ENCODE measurements around the gene COPZ1. TPM values are rescaled to one million over a fixed set of nuclear protein-coding genes. Genes with fewer than 3 reads are reported as not detected.
A peak's percentile ranks its signal among the peaks of the same experiment; 100 is the strongest.

The COPZ1 gene
- polyA plus RNA-seq, 2 donors = 48.8 to 85.0 TPM

DNA sequence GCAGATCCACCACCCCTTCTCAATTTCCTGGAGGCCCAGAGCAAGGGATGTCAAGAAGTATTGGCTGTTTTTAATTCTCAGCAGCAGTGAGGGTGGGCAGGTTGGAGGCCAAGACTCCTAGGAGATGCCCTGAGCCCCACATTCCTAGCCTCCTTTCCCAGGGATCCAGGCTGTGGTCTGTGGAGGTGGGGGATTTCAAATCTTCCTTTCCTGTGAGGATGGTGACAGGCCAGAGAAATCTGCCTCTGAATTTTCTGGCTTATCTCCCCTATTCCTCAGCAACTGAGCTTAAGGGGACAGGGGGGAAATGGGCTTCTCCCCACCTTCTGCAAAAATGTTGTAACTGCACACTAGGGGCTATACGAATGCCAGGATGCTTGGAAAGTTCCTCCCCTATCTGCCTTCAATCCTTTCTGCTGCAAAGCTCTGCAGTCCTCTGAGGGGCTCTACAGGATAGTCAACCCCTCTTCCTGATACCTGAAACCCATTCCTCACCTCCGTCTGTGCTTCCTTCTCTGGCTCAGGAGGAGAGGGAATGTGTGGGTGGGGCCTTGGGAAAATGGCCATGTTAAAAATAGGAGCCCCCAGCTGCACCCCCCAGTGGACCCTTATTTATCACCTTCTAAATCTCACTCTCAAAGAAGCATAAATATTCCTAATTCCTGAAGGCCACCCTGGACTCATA lies 32.7 kb downstream of the COPZ1 start:
- no peaks in the 10 kb centered on the region for H3K9me3 ChIP-seq (ENCODE audit: control insufficient read depth in 2 of 2, insufficient read depth in 1 of 2, low read depth in 1 of 2, low read length in 1 of 2)
- peak overlapping the region in 1 of 2 donors; percentile 26 for H3K27ac ChIP-seq (ENCODE audit: low read depth in 2 of 2, low read length in 1 of 2)
- no peaks in the 10 kb centered on the region for H3K36me3 ChIP-seq (ENCODE audit: control insufficient read depth in 2 of 2, insufficient read depth in 2 of 2, low read length in 1 of 2)
- no peaks in the 10 kb centered on the region for H3K4me1 ChIP-seq (ENCODE audit: control insufficient read depth in 2 of 2, insufficient read depth in 2 of 2, low read length in 1 of 2)
- 58 to 91% methylated on average over 2 of the region's 2 CpGs for WGBS, 2 donors
- H3K4me3 ChIP-seq (ENCODE audit: low read depth in 1 of 2, low read length in 2 of 2) = no peak overlapping the region
- H3K27me3 ChIP-seq (ENCODE audit: control insufficient read depth in 1 of 2, insufficient read depth in 2 of 2, low read length in 2 of 2) = no peaks in the 10 kb centered on the region

GRCh38 chr12:54358191-54358944 lies 33.4 kb downstream of the COPZ1 start:
- Histone ChIP-seq H3K4me1 (ENCODE audit: control insufficient read depth in 2 of 2, insufficient read depth in 2 of 2, low read length in 1 of 2) (no peaks in the 10 kb centered on the region), H3K36me3 (ENCODE audit: control insufficient read depth in 2 of 2, insufficient read depth in 2 of 2, low read length in 1 of 2) (no peaks in the 10 kb centered on the region), H3K27me3 (ENCODE audit: control insufficient read depth in 1 of 2, insufficient read depth in 2 of 2, low read length in 2 of 2) (no peaks in the 10 kb centered on the region), H3K4me3 (ENCODE audit: low read depth in 1 of 2, low read length in 2 of 2) (peak overlapping the region; percentile 66 to 72), H3K9me3 (ENCODE audit: control insufficient read depth in 2 of 2, insufficient read depth in 1 of 2, low read depth in 1 of 2, low read length in 1 of 2) (no peaks in the 10 kb centered on the region), H3K27ac (ENCODE audit: low read depth in 2 of 2, low read length in 1 of 2) (peak overlapping the region; percentile 77 to 89)
- WGBS, 2 donors = 7 to 8% methylated on average over 15 of the region's 15 CpGs

DNA sequence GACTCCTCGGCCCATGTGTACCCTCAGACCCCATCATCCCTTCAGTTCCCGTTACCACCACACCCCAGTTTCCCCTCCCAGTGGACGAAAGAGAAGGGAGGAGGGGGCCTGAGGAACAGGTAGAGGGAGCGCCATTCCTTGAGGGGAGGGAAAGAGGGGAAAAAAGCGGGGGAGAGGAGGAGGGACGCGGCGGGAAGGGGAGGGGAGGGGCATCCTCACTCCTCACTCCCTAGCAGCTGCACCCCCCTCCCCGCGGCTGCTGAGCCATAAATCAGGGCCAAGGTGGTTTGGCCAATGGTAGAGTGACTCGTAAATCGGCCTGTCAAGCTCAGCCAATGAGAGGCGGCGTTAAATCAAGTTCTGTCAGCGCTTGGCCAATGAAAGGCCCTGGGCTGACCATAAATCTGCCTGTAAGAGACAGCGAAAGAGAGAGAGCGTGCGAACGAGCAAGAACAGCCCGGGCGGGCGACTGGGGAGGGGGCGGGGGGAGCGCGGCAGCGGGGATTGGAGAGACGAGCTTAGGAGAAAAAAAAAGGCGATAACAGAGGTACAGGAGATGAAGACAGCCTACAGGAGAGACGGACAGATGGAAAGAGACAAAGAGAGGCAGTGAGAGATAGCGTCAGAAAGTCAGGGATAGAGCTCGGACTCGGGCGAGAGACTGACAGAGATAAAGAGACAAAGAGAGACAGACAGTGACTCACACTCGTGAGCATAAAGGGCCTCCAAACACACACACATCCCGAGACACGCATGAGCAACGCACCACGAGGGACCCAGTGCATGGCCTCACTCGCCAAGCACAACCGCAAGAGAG lies 34.2 kb downstream of the COPZ1 start:
- Histone ChIP-seq H3K36me3 (ENCODE audit: control insufficient read depth in 2 of 2, insufficient read depth in 2 of 2, low read length in 1 of 2) (no peaks in the 10 kb centered on the region), H3K4me1 (ENCODE audit: control insufficient read depth in 2 of 2, insufficient read depth in 2 of 2, low read length in 1 of 2) (no peaks in the 10 kb centered on the region), H3K9me3 (ENCODE audit: control insufficient read depth in 2 of 2, insufficient read depth in 1 of 2, low read depth in 1 of 2, low read length in 1 of 2) (no peaks in the 10 kb centered on the region), H3K4me3 (ENCODE audit: low read depth in 1 of 2, low read length in 2 of 2) (peak overlapping the region; percentile 66 to 72), H3K27ac (ENCODE audit: low read depth in 2 of 2, low read length in 1 of 2) (peak overlapping the region; percentile 78 to 89), H3K27me3 (ENCODE audit: control insufficient read depth in 1 of 2, insufficient read depth in 2 of 2, low read length in 2 of 2) (no peaks in the 10 kb centered on the region)
- 1 to 2% methylated on average over 39 to 40 of the region's 40 CpGs for WGBS, 2 donors

DNA sequence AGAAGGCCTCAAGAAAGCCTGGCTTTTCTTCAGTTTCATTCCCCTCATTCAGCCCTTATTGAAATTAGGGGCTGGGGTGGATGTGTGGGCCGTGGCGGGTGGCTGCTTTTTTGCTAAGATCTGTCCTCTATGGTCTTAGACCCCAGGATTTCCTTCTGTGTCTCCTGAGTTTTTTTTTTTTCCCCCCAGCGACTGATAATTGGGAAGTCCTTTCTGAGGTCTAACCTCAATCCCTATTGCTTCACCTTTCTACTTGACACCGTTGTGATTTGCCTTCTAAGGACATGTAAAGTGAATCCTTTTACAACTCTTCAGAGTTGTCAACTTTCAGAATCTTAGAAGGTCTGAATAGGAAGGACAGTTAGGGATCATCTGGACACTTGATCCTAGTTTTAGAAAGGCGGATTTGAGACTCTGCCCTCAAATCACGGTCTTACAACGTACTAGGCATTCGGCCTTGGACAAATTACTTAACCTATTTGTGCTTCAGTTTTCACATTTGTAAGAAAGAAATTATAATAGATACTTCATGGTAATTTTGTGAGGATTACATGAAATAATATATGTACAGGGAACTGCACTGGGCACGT lies 34.9 kb downstream of the COPZ1 start:
- Histone ChIP-seq H3K27ac (ENCODE audit: low read depth in 2 of 2, low read length in 1 of 2) (peak overlapping the region; percentile 78 to 85), H3K27me3 (ENCODE audit: control insufficient read depth in 1 of 2, insufficient read depth in 2 of 2, low read length in 2 of 2) (no peaks in the 10 kb centered on the region), H3K36me3 (ENCODE audit: control insufficient read depth in 2 of 2, insufficient read depth in 2 of 2, low read length in 1 of 2) (no peaks in the 10 kb centered on the region), H3K9me3 (ENCODE audit: control insufficient read depth in 2 of 2, insufficient read depth in 1 of 2, low read depth in 1 of 2, low read length in 1 of 2) (no peaks in the 10 kb centered on the region), H3K4me3 (ENCODE audit: low read depth in 1 of 2, low read length in 2 of 2) (peak overlapping the region; percentile 39 to 66), H3K4me1 (ENCODE audit: control insufficient read depth in 2 of 2, insufficient read depth in 2 of 2, low read length in 1 of 2) (no peaks in the 10 kb centered on the region)
- 57 to 60% methylated on average over 9 of the region's 9 CpGs for WGBS, 2 donors

DNA sequence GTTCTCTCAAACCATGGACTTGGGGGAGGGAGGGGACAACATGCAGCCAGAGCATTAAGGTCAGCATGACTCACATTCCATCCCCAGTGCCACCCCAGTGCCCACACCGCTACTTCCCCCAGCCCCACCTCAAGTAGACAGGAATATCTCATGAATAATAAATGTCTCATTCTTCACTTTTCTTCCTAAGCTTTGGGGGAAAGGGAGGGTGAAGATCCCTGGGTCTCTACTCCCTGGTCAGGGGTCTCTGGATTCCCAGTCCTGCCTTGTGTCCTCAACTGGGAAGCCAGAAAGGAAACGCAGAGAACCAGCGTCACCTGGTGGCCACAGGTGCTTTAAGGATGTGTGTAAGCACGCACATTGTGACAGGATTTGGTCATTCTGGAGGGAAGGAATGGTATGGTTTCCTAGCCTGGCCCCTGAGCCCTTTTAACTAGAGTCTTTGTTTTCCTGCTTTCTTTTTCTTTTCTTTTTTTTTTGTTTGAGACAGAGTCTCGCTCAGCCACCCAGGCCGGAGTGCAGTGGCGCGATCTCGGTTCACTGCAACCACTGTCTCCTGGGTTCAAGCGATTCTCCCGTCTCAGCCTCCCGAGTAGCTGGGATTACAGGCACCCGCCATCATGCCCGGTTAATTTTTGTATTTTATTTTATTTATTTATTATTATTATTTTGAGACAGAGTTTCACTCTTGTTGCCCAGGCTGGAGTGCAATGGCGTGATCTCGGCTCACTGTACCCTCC lies 36.0 kb downstream of the COPZ1 start:
- Histone ChIP-seq H3K27ac (ENCODE audit: low read depth in 2 of 2, low read length in 1 of 2) (no peak overlapping the region), H3K9me3 (ENCODE audit: control insufficient read depth in 2 of 2, insufficient read depth in 1 of 2, low read depth in 1 of 2, low read length in 1 of 2) (no peaks in the 10 kb centered on the region), H3K36me3 (ENCODE audit: control insufficient read depth in 2 of 2, insufficient read depth in 2 of 2, low read length in 1 of 2) (no peaks in the 10 kb centered on the region), H3K27me3 (ENCODE audit: control insufficient read depth in 1 of 2, insufficient read depth in 2 of 2, low read length in 2 of 2) (no peaks in the 10 kb centered on the region), H3K4me1 (ENCODE audit: control insufficient read depth in 2 of 2, insufficient read depth in 2 of 2, low read length in 1 of 2) (no peaks in the 10 kb centered on the region), H3K4me3 (ENCODE audit: low read depth in 1 of 2, low read length in 2 of 2) (no peak overlapping the region)
- WGBS, 2 donors = 71% methylated on average over 16 of the region's 16 CpGs

DNA sequence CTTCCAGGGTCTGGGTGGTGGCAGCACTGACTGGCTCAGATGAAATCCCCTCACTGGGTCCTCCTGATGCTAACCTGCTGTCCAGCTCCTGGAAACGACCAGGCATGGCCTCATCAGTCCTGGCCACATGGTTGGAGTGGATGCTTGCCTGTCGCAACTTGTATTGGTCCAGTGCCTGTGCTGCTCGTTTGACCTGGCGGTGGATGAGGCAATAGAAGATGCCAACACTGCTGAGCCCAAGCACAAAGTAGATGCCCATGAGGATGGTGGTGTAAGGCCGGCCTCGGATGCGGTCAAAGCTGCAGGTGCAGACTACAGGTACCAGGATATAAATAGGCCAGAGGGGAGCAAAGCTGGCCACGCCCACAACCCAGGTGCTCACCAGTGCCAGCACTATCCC lies 38.1 kb downstream of the COPZ1 start:
- no peaks in the 10 kb centered on the region for H3K9me3 ChIP-seq (ENCODE audit: control insufficient read depth in 2 of 2, insufficient read depth in 1 of 2, low read depth in 1 of 2, low read length in 1 of 2)
- WGBS, 2 donors = 79 to 80% methylated on average over 8 of the region's 8 CpGs
- no peaks in the 10 kb centered on the region for H3K4me1 ChIP-seq (ENCODE audit: control insufficient read depth in 2 of 2, insufficient read depth in 2 of 2, low read length in 1 of 2)
- H3K27me3 ChIP-seq (ENCODE audit: control insufficient read depth in 1 of 2, insufficient read depth in 2 of 2, low read length in 2 of 2) = no peaks in the 10 kb centered on the region
- H3K27ac ChIP-seq (ENCODE audit: low read depth in 2 of 2, low read length in 1 of 2) = no peak overlapping the region
- no peak overlapping the region for H3K4me3 ChIP-seq (ENCODE audit: low read depth in 1 of 2, low read length in 2 of 2)
- no peaks in the 10 kb centered on the region for H3K36me3 ChIP-seq (ENCODE audit: control insufficient read depth in 2 of 2, insufficient read depth in 2 of 2, low read length in 1 of 2)

DNA sequence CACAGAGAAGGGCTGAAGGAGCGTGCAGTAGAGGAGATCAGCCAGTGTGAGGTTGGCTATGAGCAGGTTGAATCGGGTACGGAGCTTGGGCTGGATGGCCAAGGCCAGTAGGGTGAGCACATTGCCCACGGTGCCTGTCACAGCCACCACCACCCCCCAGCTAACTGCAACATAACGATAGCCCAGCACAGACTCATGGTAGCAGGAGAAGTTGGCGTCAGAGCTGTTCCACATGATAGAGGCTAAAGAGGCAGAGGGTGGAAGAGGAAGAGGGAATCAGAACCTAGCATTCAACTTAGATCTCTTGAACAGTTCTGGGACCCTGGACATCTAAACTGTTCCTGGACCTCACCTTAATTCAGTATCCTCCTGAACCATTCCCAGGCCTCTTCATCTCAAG lies 38.7 kb downstream of the COPZ1 start:
- WGBS, 2 donors = 83 to 89% methylated on average over 6 of the region's 6 CpGs
- H3K27me3 ChIP-seq (ENCODE audit: control insufficient read depth in 1 of 2, insufficient read depth in 2 of 2, low read length in 2 of 2) = no peaks in the 10 kb centered on the region
- H3K9me3 ChIP-seq (ENCODE audit: control insufficient read depth in 2 of 2, insufficient read depth in 1 of 2, low read depth in 1 of 2, low read length in 1 of 2) = no peaks in the 10 kb centered on the region
- no peaks in the 10 kb centered on the region for H3K4me1 ChIP-seq (ENCODE audit: control insufficient read depth in 2 of 2, insufficient read depth in 2 of 2, low read length in 1 of 2)
- H3K36me3 ChIP-seq (ENCODE audit: control insufficient read depth in 2 of 2, insufficient read depth in 2 of 2, low read length in 1 of 2) = no peaks in the 10 kb centered on the region
- H3K27ac ChIP-seq (ENCODE audit: low read depth in 2 of 2, low read length in 1 of 2) = no peak overlapping the region
- no peak overlapping the region for H3K4me3 ChIP-seq (ENCODE audit: low read depth in 1 of 2, low read length in 2 of 2)

GRCh38 chr12:54364413-54364812 lies 39.5 kb downstream of the COPZ1 start, which contains the start of gene GPR84:
Gene GPR84 (minus strand): TSS chr12:54364486. CDS start chr12:54363851, 635 bp downstream.
- Histone ChIP-seq H3K4me3 (ENCODE audit: low read depth in 1 of 2, low read length in 2 of 2) (no peak within 1 kb of the TSS), H3K9me3 (ENCODE audit: control insufficient read depth in 2 of 2, insufficient read depth in 1 of 2, low read depth in 1 of 2, low read length in 1 of 2) (no peaks in the 10 kb centered on the region), H3K36me3 (ENCODE audit: control insufficient read depth in 2 of 2, insufficient read depth in 2 of 2, low read length in 1 of 2) (no peaks in the 10 kb centered on the region), H3K4me1 (ENCODE audit: control insufficient read depth in 2 of 2, insufficient read depth in 2 of 2, low read length in 1 of 2) (peaks cover 0 to 3% of the 10 kb centered on the region in 2 donors), H3K27ac (ENCODE audit: low read depth in 2 of 2, low read length in 1 of 2) (no peak within 1 kb of the TSS), H3K27me3 (ENCODE audit: control insufficient read depth in 1 of 2, insufficient read depth in 2 of 2, low read length in 2 of 2) (no peaks in the 10 kb centered on the region)
- WGBS, 2 donors = 67 to 71% methylated on average over 4 of the region's 4 CpGs

Data from esophagus (tissue), 2 donors.